MG63 (cell line): ENCODE measurements around the gene SLC6A5. TPM values are rescaled to one million over a fixed set of nuclear protein-coding genes. Genes with fewer than 3 reads are reported as not detected.

Experiments
- DNase-seq: peaks from one replicate; pipeline ENCODE4 v3.0.0-alpha.2; 2020
- H3K27me3 ChIP-seq: fragments of 250-450 bp; sonication (Bioruptor Pico); 2 replicates; pipeline ENCODE4 v1.5.1; 2020; ENCODE audit warnings: mild to moderate bottlenecking, moderate library complexity
- H3K36me3 ChIP-seq: fragments of 250-450 bp; sonication (Bioruptor Pico); 2 replicates; pipeline ENCODE4 v1.5.1; 2020; ENCODE audit warnings: mild to moderate bottlenecking, moderate library complexity
- H3K4me3 ChIP-seq: fragments of 250-450 bp; sonication (Bioruptor Pico); 2 replicates; pipeline ENCODE4 v1.5.1; 2020; ENCODE audit warnings: mild to moderate bottlenecking, moderate library complexity
- H3K9me3 ChIP-seq: fragments of 250-450 bp; sonication (Bioruptor Pico); 2 replicates; pipeline ENCODE4 v1.5.1; 2020; ENCODE audit warnings: mild to moderate bottlenecking, moderate library complexity
- total RNA-seq: library from RNA; depleted of rRNA; stranded (reverse); fragments of >200 nt; shearing (Covaris generic); gene quantifications from 2 replicates; pipeline ENCODE4 v1.2.3, GENCODE V29; 2014; ENCODE audit warnings: low replicate concordance

Gene SLC6A5
- total RNA-seq, 1 experiment from 2014 or later = not detected

DNA sequence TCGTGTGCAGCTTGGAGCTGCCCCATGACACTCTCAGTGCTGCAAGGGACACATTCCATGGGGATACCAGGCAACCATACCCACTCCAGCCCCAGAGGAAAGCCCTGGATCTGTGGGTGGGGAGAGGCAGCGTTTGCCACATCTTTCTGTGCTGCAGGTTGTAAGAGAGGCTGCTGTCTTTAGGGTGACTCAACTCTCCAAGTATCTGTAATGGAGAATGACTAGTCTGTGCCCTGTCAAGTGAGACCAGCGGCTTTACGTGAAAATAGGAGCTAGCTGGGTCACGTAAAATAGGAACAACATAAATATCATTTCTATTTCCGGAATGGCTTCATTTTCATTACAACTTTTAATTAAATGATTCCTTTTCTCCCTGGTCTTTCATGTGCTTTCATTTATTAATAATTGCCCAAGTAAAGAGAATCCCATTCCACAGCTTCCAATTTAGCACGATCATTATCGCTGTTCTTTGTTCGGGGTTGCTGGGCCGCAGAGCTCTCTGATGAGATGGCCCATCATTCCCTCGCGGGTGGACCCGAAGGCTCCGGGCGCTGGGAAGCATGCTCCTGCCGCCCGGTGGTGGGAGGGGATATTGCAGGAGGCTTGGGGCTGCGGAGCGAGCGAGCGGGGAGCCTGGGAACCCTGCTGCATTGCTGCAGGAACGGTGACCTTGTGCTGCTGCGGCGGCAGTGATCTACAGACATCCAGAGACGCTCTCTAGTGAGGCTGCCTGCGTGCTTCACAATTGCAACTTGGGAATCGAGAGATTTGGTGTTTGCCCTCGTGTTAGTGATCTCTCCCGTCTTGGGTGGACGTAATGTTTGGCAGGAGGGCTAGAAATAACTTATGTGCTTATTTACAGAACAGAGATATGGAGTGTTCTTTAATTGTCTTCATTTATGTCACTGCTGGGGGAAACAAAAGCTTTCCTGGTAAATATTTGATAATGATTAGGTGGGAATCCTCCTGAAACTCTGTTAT, 10.6 kb downstream of the SLC6A5 start:
- no peak overlapping the region for H3K4me3 ChIP-seq
- H3K27me3 ChIP-seq = no peaks in the 10 kb centered on the region
- H3K36me3 ChIP-seq = no peaks in the 10 kb centered on the region
- peak; percentile 61 for DNase-seq
- H3K9me3 ChIP-seq = no peaks in the 10 kb centered on the region

- Histone ChIP-seq H3K36me3 (no peaks in the 10 kb centered on the region), H3K27me3 (no peaks in the 10 kb centered on the region), H3K4me3 (no peak overlapping the region), H3K9me3 (no peaks in the 10 kb centered on the region)
- DNase-seq = no peak
Observed at GRCh38 chr11:20610825-20611224, 11.4 kb downstream of the SLC6A5 start.

DNA sequence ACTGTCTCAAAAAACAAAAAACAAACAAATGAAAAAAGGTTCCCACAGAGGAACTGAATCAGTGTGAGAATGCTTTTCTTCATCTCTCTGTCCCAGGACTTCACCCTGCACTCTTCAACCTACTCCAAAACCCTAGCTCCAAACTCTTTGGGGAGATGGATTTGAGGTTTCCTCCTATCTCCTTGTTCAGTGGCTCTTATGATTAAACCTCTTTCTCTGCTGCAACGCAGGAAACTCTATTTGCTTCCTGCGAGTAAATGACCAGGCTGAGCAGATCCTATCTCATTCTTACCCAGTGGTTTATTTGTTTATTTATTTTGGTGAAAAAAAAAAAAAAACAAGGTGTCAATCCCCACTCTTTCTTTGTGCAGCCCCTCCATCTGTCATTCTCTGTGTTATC, 12.0 kb downstream of the SLC6A5 start:
- no peak for DNase-seq
- no peak overlapping the region for H3K4me3 ChIP-seq
- H3K27me3 ChIP-seq = no peaks in the 10 kb centered on the region
- H3K36me3 ChIP-seq = no peaks in the 10 kb centered on the region
- no peaks in the 10 kb centered on the region for H3K9me3 ChIP-seq

GRCh38 chr11:20611892-20612291, 12.5 kb downstream of the SLC6A5 start:
- H3K9me3 ChIP-seq = no peaks in the 10 kb centered on the region
- H3K4me3 ChIP-seq = no peak overlapping the region
- DNase-seq = no peak
- H3K27me3 ChIP-seq = no peaks in the 10 kb centered on the region
- no peaks in the 10 kb centered on the region for H3K36me3 ChIP-seq

- Histone ChIP-seq H3K36me3 (no peaks in the 10 kb centered on the region), H3K9me3 (no peaks in the 10 kb centered on the region), H3K4me3 (no peak overlapping the region), H3K27me3 (no peaks in the 10 kb centered on the region)
- DNase-seq = no peak
Observed at GRCh38 chr11:20612416-20612815, 13.0 kb downstream of the SLC6A5 start.

DNA sequence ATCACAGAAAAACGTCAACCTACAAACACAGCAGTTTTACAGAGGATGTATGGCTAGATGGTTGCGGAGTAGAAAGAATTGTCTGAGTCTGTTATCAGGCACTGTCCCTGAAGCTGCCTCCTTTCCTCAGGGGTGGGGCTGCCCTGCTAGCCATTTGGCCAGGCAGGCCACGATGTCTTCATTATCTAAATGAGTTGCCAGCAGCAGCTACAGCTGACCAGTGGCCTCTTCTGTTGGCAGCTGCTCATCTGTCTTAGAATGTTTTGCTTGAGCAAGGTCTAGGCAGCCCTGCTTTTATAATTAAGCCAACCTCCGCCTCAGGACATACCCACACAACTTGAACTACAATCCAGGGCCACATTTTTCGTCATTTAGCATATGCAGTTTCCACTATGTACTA, 17.5 kb downstream of the SLC6A5 start:
- H3K36me3 ChIP-seq = no peaks in the 10 kb centered on the region
- no peak for DNase-seq
- H3K27me3 ChIP-seq = no peaks in the 10 kb centered on the region
- H3K9me3 ChIP-seq = no peaks in the 10 kb centered on the region
- H3K4me3 ChIP-seq = no peak overlapping the region

DNA sequence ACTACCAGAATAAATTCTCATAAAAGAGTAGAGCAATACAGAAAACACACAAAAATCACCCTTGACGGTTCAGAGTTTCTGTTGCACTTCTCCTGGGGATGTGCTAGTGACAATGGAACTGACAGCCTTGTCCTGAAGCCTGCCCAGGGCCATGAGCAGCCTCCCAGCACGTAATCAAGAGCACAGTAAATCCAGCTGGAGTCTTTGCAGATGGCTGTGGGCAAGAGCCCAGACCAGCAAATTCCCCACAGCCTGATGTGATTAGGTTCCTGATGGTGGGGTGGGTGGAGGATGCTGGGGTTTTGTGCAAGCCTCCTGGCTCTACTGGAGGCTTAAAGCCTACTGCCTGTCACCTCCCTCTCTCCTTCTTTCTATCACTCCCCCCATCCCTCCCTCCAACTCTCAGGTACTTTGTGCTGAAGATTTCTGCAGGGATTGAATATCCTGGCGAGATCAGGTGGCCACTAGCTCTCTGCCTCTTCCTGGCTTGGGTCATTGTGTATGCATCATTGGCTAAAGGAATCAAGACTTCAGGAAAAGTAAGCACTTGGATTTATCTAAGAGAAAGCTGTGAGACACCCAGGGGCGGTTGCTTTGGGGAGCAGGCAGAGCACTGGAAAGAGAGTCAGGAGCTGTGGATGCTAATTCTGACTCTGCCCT, 18.1 kb downstream of the SLC6A5 start:
- no peak for DNase-seq
- no peak overlapping the region for H3K4me3 ChIP-seq
- no peaks in the 10 kb centered on the region for H3K36me3 ChIP-seq
- no peaks in the 10 kb centered on the region for H3K27me3 ChIP-seq
- no peaks in the 10 kb centered on the region for H3K9me3 ChIP-seq

- Histone ChIP-seq H3K36me3 (no peaks in the 10 kb centered on the region), H3K27me3 (no peaks in the 10 kb centered on the region), H3K9me3 (no peaks in the 10 kb centered on the region), H3K4me3 (no peak overlapping the region)
- peak; percentile 5 for DNase-seq
Observed at GRCh38 chr11:20618083-20618482, 18.7 kb downstream of the SLC6A5 start.

DNA sequence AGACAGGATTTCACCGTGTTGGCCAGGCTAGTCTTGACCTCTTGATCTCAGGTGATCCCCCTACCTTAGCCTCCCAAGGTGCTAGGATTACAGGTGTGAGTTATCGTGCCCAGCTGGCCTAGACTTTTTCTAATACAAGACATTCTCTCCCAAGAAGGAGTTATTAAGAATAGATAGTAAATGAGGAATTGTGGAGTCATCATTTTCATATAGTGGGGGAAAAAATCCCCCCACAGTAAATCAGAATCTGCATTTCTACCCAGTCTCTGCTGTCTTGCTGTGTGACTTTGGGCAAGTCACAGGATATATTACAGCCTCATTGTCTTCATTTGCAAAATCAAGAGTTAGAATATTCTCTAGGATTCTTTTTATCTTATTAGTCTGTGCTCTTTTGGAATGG, 21.6 kb downstream of the SLC6A5 start:
- DNase-seq = no peak
- Histone ChIP-seq H3K27me3 (no peaks in the 10 kb centered on the region), H3K4me3 (no peak overlapping the region), H3K36me3 (no peaks in the 10 kb centered on the region), H3K9me3 (no peaks in the 10 kb centered on the region)

DNA sequence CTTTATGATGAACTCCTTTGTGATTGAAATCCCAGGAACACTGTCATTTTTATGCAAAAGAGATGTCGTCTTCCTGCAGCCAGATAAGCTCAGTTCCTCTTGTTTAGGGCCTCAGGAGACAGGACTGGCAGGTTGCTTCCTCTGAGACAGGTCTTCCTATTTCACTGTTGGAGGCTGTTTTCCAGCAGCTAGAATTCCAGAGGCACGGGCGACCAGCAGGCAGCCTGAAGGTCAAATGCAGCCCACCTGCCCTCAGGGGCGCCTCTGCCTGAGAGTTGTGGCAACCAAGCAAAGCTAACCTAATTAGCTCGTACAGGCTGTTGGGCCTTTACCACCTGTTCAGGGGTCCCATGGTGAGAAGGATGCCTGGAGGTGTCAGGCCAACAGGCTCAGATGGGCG, 22.3 kb downstream of the SLC6A5 start:
- no peak for DNase-seq
- H3K36me3 ChIP-seq = no peaks in the 10 kb centered on the region
- no peaks in the 10 kb centered on the region for H3K9me3 ChIP-seq
- H3K27me3 ChIP-seq = no peaks in the 10 kb centered on the region
- no peak overlapping the region for H3K4me3 ChIP-seq

DNA sequence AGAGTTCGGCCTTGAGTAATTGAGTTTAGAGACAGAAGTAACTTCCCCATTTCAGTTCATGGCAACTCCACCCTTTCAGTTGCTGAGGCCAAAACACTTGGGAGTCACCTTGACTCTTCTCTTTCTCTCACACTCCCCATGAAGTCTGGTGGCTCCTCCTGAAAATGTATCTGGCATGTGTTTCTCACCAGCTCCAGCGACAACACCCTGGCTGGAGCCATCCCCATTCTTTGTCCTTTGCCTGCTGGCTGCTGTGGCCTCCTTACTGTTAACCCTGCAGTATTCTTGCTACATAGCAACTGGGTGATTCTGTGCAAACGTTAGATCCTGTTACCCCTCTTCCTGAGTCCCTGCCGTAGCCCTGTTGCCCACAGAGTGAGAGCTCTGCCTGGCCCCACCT, 23.8 kb downstream of the SLC6A5 start:
- Histone ChIP-seq H3K27me3 (no peaks in the 10 kb centered on the region), H3K9me3 (no peaks in the 10 kb centered on the region), H3K4me3 (no peak overlapping the region), H3K36me3 (no peaks in the 10 kb centered on the region)
- no peak for DNase-seq

- no peaks in the 10 kb centered on the region for H3K9me3 ChIP-seq
- no peaks in the 10 kb centered on the region for H3K36me3 ChIP-seq
- H3K27me3 ChIP-seq = no peaks in the 10 kb centered on the region
- H3K4me3 ChIP-seq = no peak overlapping the region
- no peak for DNase-seq
Observed at GRCh38 chr11:20626279-20626678, 26.9 kb downstream of the SLC6A5 start.

GRCh38 chr11:20627026-20627425, 27.6 kb downstream of the SLC6A5 start:
- no peak overlapping the region for H3K4me3 ChIP-seq
- H3K36me3 ChIP-seq = no peaks in the 10 kb centered on the region

DNA sequence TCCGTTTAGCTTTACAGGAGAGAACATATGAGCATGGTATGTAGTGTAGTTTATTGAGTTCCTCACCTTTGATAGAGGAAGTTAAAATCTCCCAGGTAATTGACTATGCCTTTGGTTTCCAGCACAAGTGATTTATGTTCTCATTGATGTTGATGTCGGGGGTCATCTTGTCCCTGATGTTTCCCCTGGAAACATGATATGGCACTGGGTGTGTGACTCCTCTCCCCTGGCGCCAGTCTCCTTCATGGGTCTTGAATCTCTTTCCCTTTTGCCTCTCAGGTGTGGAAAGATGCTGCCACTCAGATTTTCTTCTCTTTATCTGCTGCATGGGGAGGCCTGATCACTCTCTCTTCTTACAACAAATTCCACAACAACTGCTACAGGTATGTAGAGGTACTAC, 28.3 kb downstream of the SLC6A5 start:
- DNase-seq = no peak
- Histone ChIP-seq H3K36me3 (no peaks in the 10 kb centered on the region), H3K9me3 (no peaks in the 10 kb centered on the region), H3K27me3 (no peaks in the 10 kb centered on the region), H3K4me3 (no peak overlapping the region)

More at GRCh38 chr11:20627026-20627425, 27.6 kb downstream of the SLC6A5 start:
- no peak for DNase-seq
- Histone ChIP-seq H3K9me3 (no peaks in the 10 kb centered on the region), H3K27me3 (no peaks in the 10 kb centered on the region)

DNA sequence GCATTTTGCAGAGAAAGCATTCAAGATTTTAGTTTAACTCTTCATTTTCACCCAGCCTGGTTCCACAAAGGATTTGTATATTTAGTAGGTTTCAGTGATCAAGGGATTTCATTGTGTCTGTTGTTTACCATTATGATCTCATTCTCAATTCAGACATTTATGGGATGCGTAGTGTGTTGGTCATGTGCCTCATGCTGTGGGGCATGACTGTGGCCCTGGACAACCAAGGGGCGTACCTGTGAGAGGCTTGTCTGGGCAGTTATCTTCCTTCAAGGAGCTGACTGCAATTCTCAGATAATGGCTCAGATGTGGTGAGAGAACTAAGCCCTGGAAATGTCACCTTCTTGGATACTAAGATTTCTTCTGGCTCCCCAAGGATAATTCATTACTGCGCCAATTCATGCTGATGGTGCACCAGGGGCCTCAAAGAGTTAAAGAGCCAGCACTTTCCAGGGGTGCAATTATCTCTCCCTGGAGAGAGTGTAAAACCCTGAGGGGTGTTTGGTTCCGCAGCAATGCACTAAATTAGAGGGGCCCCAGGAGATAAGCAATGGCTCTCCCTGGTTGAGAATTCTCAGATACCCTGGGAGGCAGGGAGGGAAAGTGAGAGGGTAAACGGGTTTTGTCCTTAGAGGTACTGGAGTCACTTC, 32.2 kb downstream of the SLC6A5 start:
- Histone ChIP-seq H3K36me3 (no peaks in the 10 kb centered on the region), H3K9me3 (no peaks in the 10 kb centered on the region), H3K27me3 (no peaks in the 10 kb centered on the region), H3K4me3 (no peak overlapping the region)
- no peak for DNase-seq

- H3K36me3 ChIP-seq = no peaks in the 10 kb centered on the region
- no peaks in the 10 kb centered on the region for H3K9me3 ChIP-seq
- H3K27me3 ChIP-seq = no peaks in the 10 kb centered on the region
- no peak overlapping the region for H3K4me3 ChIP-seq
- no peak for DNase-seq
Observed at GRCh38 chr11:20632169-20632532, 32.7 kb downstream of the SLC6A5 start.

- Histone ChIP-seq H3K9me3 (no peaks in the 10 kb centered on the region), H3K27me3 (no peaks in the 10 kb centered on the region), H3K4me3 (no peak overlapping the region), H3K36me3 (no peaks in the 10 kb centered on the region)
- DNase-seq = no peak
Observed at GRCh38 chr11:20634044-20634443, 34.6 kb downstream of the SLC6A5 start.
